Endothelial cell of umbilical vein (primary cell): Measurements from ENCODE around the gene ACSL6.

Experiments
- EZH2 ChIP-seq: IDR thresholded peaks from 2 replicates; pipeline ENCODE4 v1.6.1; 2012; ENCODE audit warnings: borderline replicate concordance, low read depth, mild to moderate bottlenecking, moderate library complexity, low read length, inconsistent platforms; ENCODE audit not compliant: severe bottlenecking
- MYC ChIP-seq: IDR thresholded peaks from one replicate; pipeline ENCODE4 v1.6.1; 2011; ENCODE audit warnings: mild to moderate bottlenecking, low read depth, low read length
- POLR2A ChIP-seq: IDR thresholded peaks from 2 replicates; pipeline ENCODE4 v1.6.1; 2012; ENCODE audit warnings: low read depth, mild to moderate bottlenecking, control low read depth, low read length
- POLR2AphosphoS5 ChIP-seq: IDR thresholded peaks from 2 replicates; pipeline ENCODE4 v1.6.1; 2012; ENCODE audit warnings: low read depth, mild to moderate bottlenecking, control low read depth, low read length, moderate library complexity; ENCODE audit not compliant: insufficient read depth
- TF ChIP-seq, protein P1 (sequence below), 2 donors: IDR thresholded peaks; 1 replicate in 1 of 2; 2 replicates in 1 of 2; pipeline ENCODE4 v1.5.1; 2011; ENCODE audit warnings: low read length in 2 of 2, mild to moderate bottlenecking in 2 of 2, moderate library complexity in 2 of 2, control low read depth in 1 of 2, inconsistent platforms in 1 of 2, low read depth in 1 of 2; ENCODE audit not compliant: insufficient read depth in 1 of 2; ENCODE audit errors: extremely low read depth in 1 of 2
- TF ChIP-seq, protein P2 (sequence below): IDR thresholded peaks from 2 replicates; pipeline ENCODE4 v1.6.1; 2011; ENCODE audit not compliant: insufficient read depth, insufficient read length

DNA sequence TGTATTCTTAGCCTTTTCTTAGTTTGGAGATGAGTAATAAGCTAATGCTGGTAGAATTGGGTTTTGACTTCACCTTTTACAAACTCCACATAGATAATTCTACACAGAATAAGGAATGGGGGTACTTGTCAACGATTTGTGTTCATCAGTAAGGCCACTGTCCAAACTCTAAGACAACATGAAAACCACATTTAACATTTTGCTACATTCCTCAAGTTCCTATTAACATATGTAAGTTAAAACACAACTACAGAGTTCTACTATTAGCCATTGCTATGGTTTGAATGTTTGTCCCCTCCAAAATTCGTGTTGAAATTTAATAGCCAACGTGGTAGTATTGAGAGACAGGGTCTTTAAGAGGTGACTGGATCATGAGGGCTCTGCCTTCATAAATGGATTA is 97.9 kb downstream of the ACSL6 start:
- TF ChIP-seq POLR2A (no peak), MYC (no peak), EZH2 (no peak), POLR2AphosphoS5 (no peak)
- TF ChIP-seq, protein P1, sequence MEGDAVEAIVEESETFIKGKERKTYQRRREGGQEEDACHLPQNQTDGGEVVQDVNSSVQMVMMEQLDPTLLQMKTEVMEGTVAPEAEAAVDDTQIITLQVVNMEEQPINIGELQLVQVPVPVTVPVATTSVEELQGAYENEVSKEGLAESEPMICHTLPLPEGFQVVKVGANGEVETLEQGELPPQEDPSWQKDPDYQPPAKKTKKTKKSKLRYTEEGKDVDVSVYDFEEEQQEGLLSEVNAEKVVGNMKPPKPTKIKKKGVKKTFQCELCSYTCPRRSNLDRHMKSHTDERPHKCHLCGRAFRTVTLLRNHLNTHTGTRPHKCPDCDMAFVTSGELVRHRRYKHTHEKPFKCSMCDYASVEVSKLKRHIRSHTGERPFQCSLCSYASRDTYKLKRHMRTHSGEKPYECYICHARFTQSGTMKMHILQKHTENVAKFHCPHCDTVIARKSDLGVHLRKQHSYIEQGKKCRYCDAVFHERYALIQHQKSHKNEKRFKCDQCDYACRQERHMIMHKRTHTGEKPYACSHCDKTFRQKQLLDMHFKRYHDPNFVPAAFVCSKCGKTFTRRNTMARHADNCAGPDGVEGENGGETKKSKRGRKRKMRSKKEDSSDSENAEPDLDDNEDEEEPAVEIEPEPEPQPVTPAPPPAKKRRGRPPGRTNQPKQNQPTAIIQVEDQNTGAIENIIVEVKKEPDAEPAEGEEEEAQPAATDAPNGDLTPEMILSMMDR (IDR thresholded peaks at IDR 0.05; ENCODE audit: extremely low read depth in 1 of 2, insufficient read depth in 1 of 2, low read depth in 1 of 2, low read length in 2 of 2), result no peak
- TF ChIP-seq, protein P2, sequence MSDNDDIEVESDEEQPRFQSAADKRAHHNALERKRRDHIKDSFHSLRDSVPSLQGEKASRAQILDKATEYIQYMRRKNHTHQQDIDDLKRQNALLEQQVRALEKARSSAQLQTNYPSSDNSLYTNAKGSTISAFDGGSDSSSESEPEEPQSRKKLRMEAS, result no peak
